GM12874 (cell line): ENCODE measurements around the gene RBM22.

Source experiments
- CTCF ChIP-seq: IDR thresholded peaks from 2 replicates; pipeline ENCODE4 v1.5.1; 2011; ENCODE audit warnings: low read depth, mild to moderate bottlenecking, control low read depth, low read length, moderate library complexity; ENCODE audit not compliant: insufficient read depth

Gene RBM22

DNA sequence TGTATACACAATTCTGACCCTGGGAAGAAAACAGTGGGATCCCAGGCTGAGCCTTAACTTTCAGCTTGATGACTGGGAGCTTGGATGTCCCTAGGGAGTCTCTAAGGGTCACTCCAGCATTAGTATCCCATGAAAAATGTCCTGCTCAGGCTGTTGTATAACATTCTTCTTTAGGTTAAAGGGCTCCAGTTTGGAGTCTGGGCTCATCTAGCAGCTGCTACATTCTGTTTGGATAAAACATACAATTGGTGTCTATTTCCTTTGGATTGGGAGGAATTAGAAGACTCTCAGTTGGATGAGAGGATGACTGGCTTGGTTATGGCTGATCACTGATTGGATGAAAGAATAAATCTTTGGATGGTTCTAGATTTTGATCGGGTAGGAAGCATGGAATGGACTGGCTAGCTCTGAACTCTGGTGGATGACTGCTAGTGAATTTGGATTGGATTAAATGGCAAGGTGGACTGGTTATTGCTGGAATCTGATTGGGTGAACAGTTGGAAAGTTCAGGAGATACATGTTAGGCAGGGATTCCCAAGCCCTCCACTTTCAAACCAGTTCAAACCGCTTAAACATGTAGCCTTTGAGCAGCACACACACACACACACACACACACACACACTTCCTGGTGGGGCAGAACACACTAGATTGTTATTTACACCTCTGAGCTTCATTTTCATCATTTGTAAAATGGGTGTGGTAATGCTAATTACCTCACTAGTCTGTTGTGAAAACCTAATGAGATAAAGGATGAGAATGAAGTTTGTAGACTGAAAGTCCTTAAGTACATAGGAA is 46.9 kb downstream of the RBM22 start:
- no peak for TF ChIP-seq CTCF

- TF ChIP-seq CTCF = no peak
Observed at GRCh38 chr5:150653145-150653761, 47.6 kb downstream of the RBM22 start.

GRCh38 chr5:150651924-150652671 is 48.8 kb downstream of the RBM22 start:
- TF ChIP-seq CTCF = no peak

DNA sequence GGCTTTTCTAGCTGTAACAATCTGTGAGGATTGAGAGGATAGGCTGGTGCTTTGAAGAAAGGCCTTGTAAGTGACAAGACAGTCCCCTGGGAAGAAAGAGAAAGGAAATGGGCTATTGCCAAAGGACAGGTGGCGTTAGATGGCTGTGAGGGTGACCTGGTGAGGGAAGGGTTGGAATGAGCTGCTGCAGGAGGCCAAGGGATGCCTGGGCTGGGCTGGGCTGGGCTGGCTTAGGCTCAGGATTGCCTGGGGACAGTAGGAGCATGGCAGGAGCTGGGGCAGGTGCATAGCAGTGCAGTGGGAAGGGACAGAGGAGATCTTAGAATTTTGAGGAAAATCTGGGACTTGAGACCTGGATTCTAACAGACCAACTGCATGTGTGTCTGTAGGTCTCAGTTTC is 49.5 kb downstream of the RBM22 start:
- no peak for TF ChIP-seq CTCF

DNA sequence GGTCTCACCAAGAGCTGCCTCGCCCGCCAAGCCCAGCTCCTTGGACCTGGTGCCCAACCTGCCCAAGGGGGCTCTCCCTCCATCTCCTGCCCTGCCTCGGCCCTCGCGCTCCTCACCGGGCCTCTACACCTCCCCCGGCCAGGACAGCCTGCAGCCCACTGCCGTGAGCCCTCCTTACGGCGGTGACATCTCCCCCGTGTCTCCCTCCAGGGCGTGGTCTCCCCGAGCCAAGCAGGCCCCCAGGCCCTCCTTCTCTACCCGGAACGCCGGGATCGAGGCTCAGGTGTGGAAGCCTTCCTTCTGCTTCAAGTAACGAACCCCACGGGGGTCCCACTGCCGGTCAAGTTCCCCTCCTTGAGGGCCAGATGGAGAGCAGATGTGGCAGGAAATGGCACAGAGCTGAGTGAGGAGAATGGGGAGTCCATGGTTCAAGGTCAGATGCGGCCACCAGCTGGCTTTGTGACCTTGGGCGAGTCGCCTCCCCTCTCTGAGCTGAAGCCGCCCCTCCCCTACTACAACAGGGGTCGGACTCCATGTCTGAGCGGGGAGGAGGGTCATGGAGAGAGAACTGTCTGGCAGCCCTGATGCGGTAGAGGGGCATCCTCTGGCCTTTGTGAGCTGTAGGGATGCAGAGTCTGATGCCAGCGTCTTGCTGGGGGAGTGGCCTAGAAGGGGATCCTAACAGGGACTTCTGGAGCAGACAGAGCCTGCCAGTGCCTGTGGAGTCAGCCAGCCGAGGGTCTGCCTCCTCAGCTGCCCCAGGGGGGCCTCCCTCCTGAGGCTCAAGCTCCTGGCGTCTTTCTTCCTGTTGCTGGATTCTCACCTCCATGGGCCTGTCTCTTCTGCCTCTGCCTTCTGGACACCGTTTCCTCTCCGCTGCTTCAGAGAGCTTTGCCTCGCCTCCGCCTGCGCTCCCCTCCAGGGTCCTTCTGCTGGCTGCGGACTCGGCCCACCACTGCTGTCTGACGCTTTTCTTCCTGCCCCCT is 50.5 kb downstream of the RBM22 start:
- TF ChIP-seq CTCF = no peak

GRCh38 chr5:150649108-150650020 is 51.5 kb downstream of the RBM22 start:
- TF ChIP-seq CTCF = no peak
